K562 (cell line): ENCODE results near the gene XPO6. TPM values are rescaled to one million over a fixed set of nuclear protein-coding genes. Genes with fewer than 3 reads are reported as not detected.

Experiments
- ATAC-seq: fragments of 200-7000 bp; cut with Tn5 transposase; 3 replicates; pipeline ENCODE4 v1.9.1; 2020; ENCODE audit warnings: moderate library complexity
- BruUV-seq: library from RNA; stranded (reverse); fragments of 400-500 nt; replicated peaks from 2 replicates; lab custom pipeline; 2021; lab: Mats Ljungman, UMichigan
- CTCF ChIA-PET: fragments of 300-600 bp; formaldehyde crosslinking; extraction: SDS; loops from one replicate; lab custom pipeline; 2021; ENCODE audit warnings: low intra/inter-chr PET ratio; lab: Yijun Ruan, JAX
- POLR2A ChIA-PET: fragments of 300-600, 350-650 bp; sonication (Branson Sonifier 250); formaldehyde crosslinking; extraction: SDS; loops from one replicate; lab custom pipeline; 2021; ENCODE audit warnings: antibody characterized with exemption, inconsistent platforms; lab: Yijun Ruan, JAX
- DNase-seq, 4 experiments: peaks; one replicate each; pipeline versions ENCODE4 v3.0.0 to v3.0.0-alpha.2; 2011 to 2018; ENCODE audit warnings: low spot score in 3 of 4, mixed read lengths in 3 of 4; ENCODE audit errors: extremely low read depth in 1 of 4
- FAIRE-seq: peaks from 2 replicates; lab custom pipeline; 2011; peaks lifted over from hg19 to GRCh38; lab: Jason Lieb, UNC
- H2AFZ ChIP-seq: 2 replicates; pipeline ENCODE4 v1.6.0; 2011; ENCODE audit warnings: low read depth, low read length, control low read depth, inconsistent platforms
- H3K27ac ChIP-seq: fragments of 200-600 bp; 3 replicates; pipeline ENCODE4 v1.8.0; 2011; ENCODE audit warnings: low read depth, mild to moderate bottlenecking, control low read depth, inconsistent platforms, low read length, moderate library complexity, mixed read lengths; ENCODE audit errors: extremely low read depth
- H3K27me3 ChIP-seq, 2 experiments: fragments of 300-600 bp in 1 of 2; 2 replicates in 1 of 2; 3 replicates in 1 of 2; pipeline versions ENCODE4 v1.6.0 to v1.8.0; 2011; ENCODE audit warnings: inconsistent platforms in 2 of 2, low read length in 2 of 2, mild to moderate bottlenecking in 1 of 2, mixed read lengths in 1 of 2, moderate library complexity in 1 of 2; ENCODE audit not compliant: control insufficient read depth in 2 of 2, insufficient read depth in 2 of 2
- H3K36me3 ChIP-seq: fragments of 300-600 bp; 3 replicates; pipeline ENCODE4 v1.8.0; 2011; ENCODE audit warnings: mild to moderate bottlenecking, low read length, inconsistent platforms; ENCODE audit not compliant: control insufficient read depth, insufficient read depth
- H3K4me1 ChIP-seq, 2 experiments: fragments of 200-600 bp in 1 of 2; replicated peaks in 1 of 2; 2 replicates in 1 of 2; 3 replicates in 1 of 2; pipeline versions ENCODE4 v1.5.1 to v1.8.0; 2011; ENCODE audit warnings: inconsistent platforms in 2 of 2, low read length in 2 of 2, mild to moderate bottlenecking in 1 of 2, mixed read lengths in 1 of 2, moderate library complexity in 1 of 2; ENCODE audit not compliant: control insufficient read depth in 2 of 2, insufficient read depth in 2 of 2
- H3K4me2 ChIP-seq: 2 replicates; pipeline ENCODE4 v1.6.1; 2011; ENCODE audit warnings: low read length, control low read depth, inconsistent platforms, mixed read lengths; ENCODE audit not compliant: insufficient read depth
- H3K4me3 ChIP-seq: fragments of 200-600 bp; sonication (generic), shearing (Covaris generic); 2 replicates; pipeline ENCODE4 v1.5.1; 2016; ENCODE audit warnings: control low read depth, inconsistent platforms
- H3K79me2 ChIP-seq: fragments of 200-600 bp; 3 replicates; pipeline ENCODE4 v1.8.0; 2011; ENCODE audit warnings: low read length, inconsistent platforms; ENCODE audit not compliant: control insufficient read depth, insufficient read depth
- H3K9ac ChIP-seq, 2 experiments: 2 replicates each; pipeline versions ENCODE4 v1.6.0 to v1.6.1; 2011; ENCODE audit warnings: low read depth in 2 of 2, low read length in 2 of 2, control low read depth in 1 of 2, inconsistent platforms in 1 of 2, mild to moderate bottlenecking in 1 of 2, mixed read lengths in 1 of 2; ENCODE audit not compliant: insufficient read depth in 1 of 2
- H3K9me1 ChIP-seq: one replicate; pipeline ENCODE4 v1.6.0; 2011; ENCODE audit warnings: inconsistent platforms, mild to moderate bottlenecking, low read length, moderate library complexity; ENCODE audit not compliant: control insufficient read depth, insufficient read depth
- H3K9me3 ChIP-seq: replicated peaks from 2 replicates; pipeline ENCODE4 v1.5.1; 2011; ENCODE audit warnings: low read depth, low read length, inconsistent platforms; ENCODE audit not compliant: control insufficient read depth, insufficient read depth
- H4K20me1 ChIP-seq: replicated peaks from 2 replicates; pipeline ENCODE4 v1.6.1; 2011; ENCODE audit warnings: low read length, inconsistent platforms, mixed read lengths; ENCODE audit not compliant: control insufficient read depth, insufficient read depth
- BRF2 ChIP-seq: IDR thresholded peaks from 3 replicates; pipeline ENCODE4 v1.6.1; 2011; ENCODE audit warnings: borderline replicate concordance, mild to moderate bottlenecking; ENCODE audit not compliant: insufficient read length, insufficient read depth
- CC2D1A ChIP-seq: fragments of 450-650 bp; IDR thresholded peaks from 2 replicates; pipeline ENCODE4 v1.6.1; 2017; ENCODE audit warnings: mild to moderate bottlenecking
- E2F6 ChIP-seq, 2 experiments: IDR thresholded peaks; 2 replicates each; pipeline ENCODE4 v1.6.1; 2011; ENCODE audit warnings: borderline replicate concordance in 1 of 2, control low read depth in 1 of 2, low read depth in 1 of 2, low read length in 1 of 2, mild to moderate bottlenecking in 1 of 2, mixed read lengths in 1 of 2, moderate library complexity in 1 of 2; ENCODE audit not compliant: insufficient read depth in 1 of 2, insufficient read length in 1 of 2, poor library complexity in 1 of 2, severe bottlenecking in 1 of 2; ENCODE audit errors: extremely low read depth in 1 of 2
- ETS1 ChIP-seq: conservative IDR thresholded peaks from 2 replicates; pipeline ENCODE4 v1.6.1; 2011; ENCODE audit warnings: low read depth, mild to moderate bottlenecking, low read length; ENCODE audit not compliant: control insufficient read depth
- GATAD2B ChIP-seq: fragments of 450-650 bp; IDR thresholded peaks from 2 replicates; pipeline ENCODE4 v1.6.1; 2017; ENCODE audit warnings: mild to moderate bottlenecking, borderline replicate concordance
- KAT7 ChIP-seq: sonication (generic); formaldehyde crosslinking; IDR thresholded peaks from 2 replicates; pipeline ENCODE4 v1.8.0; 2022; ENCODE audit warnings: missing genetic modification reagents, mild to moderate bottlenecking, borderline replicate concordance
- KDM4B ChIP-seq, 2 experiments: fragments of 450-650 bp in 1 of 2; sonication (generic) in 1 of 2; IDR thresholded peaks; 2 replicates each; pipeline ENCODE4 v1.6.1; 2016 to 2017; ENCODE audit warnings: borderline replicate concordance in 2 of 2, antibody characterized with exemption in 1 of 2, low read depth in 1 of 2, mild to moderate bottlenecking in 1 of 2
- MBD2 ChIP-seq: sonication (generic); IDR thresholded peaks from 2 replicates; pipeline ENCODE4 v1.6.1; 2016; ENCODE audit warnings: low read depth, borderline replicate concordance
- NR2C1 ChIP-seq, 2 experiments: fragments of 450-650 bp; IDR thresholded peaks; 2 replicates each; pipeline ENCODE4 v1.6.1; 2017; ENCODE audit warnings: mild to moderate bottlenecking in 2 of 2, antibody characterized with exemption in 1 of 2, inconsistent platforms in 1 of 2, missing compliant biosample characterization in 1 of 2, missing genetic modification characterization in 1 of 2
- NR4A1 ChIP-seq, 2 experiments: fragments of 250-450 bp in 1 of 2; fragments of 450-650 bp in 1 of 2; sonication (Bioruptor Pico) in 1 of 2; IDR thresholded peaks; 2 replicates each; pipeline versions ENCODE4 v1.4.0 to v1.6.1; 2016 to 2020; ENCODE audit warnings: mild to moderate bottlenecking in 2 of 2, missing compliant biosample characterization in 1 of 2, missing genetic modification characterization in 1 of 2, moderate library complexity in 1 of 2
- PPARD ChIP-seq: fragments of 250-450 bp; sonication (Bioruptor Pico); IDR thresholded peaks from 2 replicates; pipeline ENCODE4 v1.8.0; 2022; ENCODE audit warnings: inconsistent platforms, mild to moderate bottlenecking, moderate library complexity
- RFX5 ChIP-seq: IDR thresholded peaks from 2 replicates; pipeline ENCODE4 v1.6.1; 2011; ENCODE audit warnings: low read depth, mild to moderate bottlenecking, improper control_type of control experiment, low read length
- SIN3B ChIP-seq: fragments of 450-650 bp; IDR thresholded peaks from 2 replicates; pipeline ENCODE4 v1.6.1; 2017; ENCODE audit warnings: low read depth, mild to moderate bottlenecking, moderate library complexity
- SMAD3 ChIP-seq: fragments of 450-650 bp; formaldehyde crosslinking; conservative IDR thresholded peaks from 2 replicates; pipeline ENCODE4 v1.4.0; 2020; ENCODE audit warnings: mild to moderate bottlenecking
- SUPT5H ChIP-seq: fragments of 450-650 bp; IDR thresholded peaks from 2 replicates; pipeline ENCODE4 v1.6.1; 2016
- THRAP3 ChIP-seq: fragments of 450-650 bp; IDR thresholded peaks from 2 replicates; pipeline ENCODE4 v1.6.1; 2016; ENCODE audit warnings: mild to moderate bottlenecking, inconsistent platforms, borderline replicate concordance
- ZBTB1 ChIP-seq: sonication (generic); formaldehyde crosslinking; IDR thresholded peaks from 2 replicates; pipeline ENCODE4 v1.8.1; 2023; ENCODE audit warnings: missing genetic modification reagents, low read depth, mild to moderate bottlenecking, borderline replicate concordance
- ZNF561 ChIP-seq: fragments of 450-650 bp; formaldehyde crosslinking; conservative IDR thresholded peaks from 2 replicates; pipeline ENCODE4 v1.4.0; 2020; ENCODE audit warnings: mild to moderate bottlenecking, moderate library complexity
- WGBS: fragments of 100-300 bp; shearing (Covaris generic); methylation state at CpG from one replicate; pipeline ENCODE4 v1.1.6; 2016; ENCODE audit warnings: low coverage, mixed read lengths; ENCODE audit not compliant: insufficient coverage; ENCODE audit errors: missing lambda C conversion rate; 5-methylcytosine and 5-hydroxymethylcytosine counted together
- in situ Hi-C: fragments of 300-500 bp; cut with MboI; formaldehyde crosslinking; loops from 4 replicates; pipeline ENCODE4 v1.15.0; 2018; ENCODE audit warnings: inconsistent platforms, mixed read lengths
- intact Hi-C: fragments of 100-400 bp; cut with micrococcal nuclease; formaldehyde crosslinking; loops from 2 replicates; pipeline ENCODE4 v1.14.2; 2022
- polyA plus RNA-seq, 8 experiments: library from polyadenylated mRNA; depleted of rRNA in 4 of 8; stranded (reverse) in 5 of 8; unstranded in 3 of 8; fragments of >200 nt; fragmentation: Nextera tagmentation in 2 of 8; fragmentation: Illumina TruSeq in 1 of 8; extraction: Ambion mirVana in 2 of 8; extraction: Trizol in 1 of 8; gene quantifications; 2 replicates each; pipeline versions ENCODE4 v1.2.1 to v1.2.3, GENCODE V29; 2011 to 2014; ENCODE audit warnings: inconsistent platforms in 1 of 8, missing spikeins in 1 of 8
- total RNA-seq, 7 experiments: library from RNA; depleted of rRNA in 6 of 7; stranded (reverse); fragments of >200 nt in 6 of 7; fragmentation: Illumina TruSeq in 2 of 7; extraction: Trizol in 2 of 7; gene quantifications; 2 replicates each; pipeline versions ENCODE4 v1.2.1 to v1.2.3, GENCODE V29; 2011 to 2021; ENCODE audit warnings: low replicate concordance in 1 of 7

Gene XPO6
- total and polyA plus RNA-seq, 9 of the 15 experiments (the other 6 are each of a cell fraction or from before 2014, with no cell fraction given), result 11.2 to 196 (median 119) TPM

- TF ChIP-seq SMAD3 (CRISPR knock-in tag) (no peak), GATAD2B (no peak), ZBTB1 (CRISPR knock-in tag) (no peak), SUPT5H (no peak), MBD2 (no peak), NR4A1 (CRISPR knock-in tag; IDR thresholded peaks at IDR 0.05) (no peak), NR4A1 (tag; IDR thresholded peaks at IDR 0.05) (no peak)
- TF ChIP-seq, all 486 proteins: peak for 0
These were observed 7.1 kb downstream of the XPO6 start (continued) for GRCh38 chr16:28204622-28205021.

GRCh38 chr16:28204204-28204603 is 7.6 kb downstream of the XPO6 start:
- 90% methylated on average over 4 of the region's 4 CpGs for WGBS
- CTCF ChIA-PET, result no interaction called here
- H3K4me1 ChIP-seq, result peaks cover 1 to 20% of the 10 kb centered on the region in 2 experiments; a peak in 4 of 5 replicates
- POLR2A ChIA-PET, result interaction anchor here (0.6 to 4.0 kb wide), 2 partner anchors 12 to 70 kb away, joined by 3 to 21 read pairs; no protein-coding TSS in a partner anchor
- peaks cover 3% of the 10 kb centered on the region for H3K9me1 ChIP-seq
- no peak overlapping the region for H3K4me3 ChIP-seq
- H3K27ac ChIP-seq, result no peak overlapping the region
- no peak for ATAC-seq
- H3K4me2 ChIP-seq, result no peak overlapping the region
- H3K36me3 ChIP-seq, result peaks cover 93% of the 10 kb centered on the region
- BruUV-seq, result no TSS peak
- no peak for DNase-seq
- no peaks in the 10 kb centered on the region for H3K27me3 ChIP-seq
- peak overlapping the region in 1 of 2 experiments; percentile 19; a peak in 1 of 4 replicates for H3K9ac ChIP-seq
- no peaks in the 10 kb centered on the region for H3K9me3 ChIP-seq
- H4K20me1 ChIP-seq, result peaks cover 45% of the 10 kb centered on the region
- H2AFZ ChIP-seq, result no peak overlapping the region
- no peak for FAIRE-seq
- in situ Hi-C loops (no loop called here), intact Hi-C loops (no loop called here)
- H3K79me2 ChIP-seq, result peaks cover 98% of the 10 kb centered on the region
- TF ChIP-seq PPARD (CRISPR knock-in tag) (no peak), NR2C1 (IDR thresholded peaks at IDR 0.05) (no peak), NR2C1 (tag; IDR thresholded peaks at IDR 0.05) (no peak), BRF2 (no peak), KAT7 (CRISPR knock-in tag) (no peak), SIN3B (no peak), KDM4B (IDR thresholded peaks at IDR 0.05; ENCODE audit: borderline replicate concordance in 2 of 2, low read depth in 1 of 2) (no peak), RFX5 (no peak), ETS1 (no peak), E2F6 (IDR thresholded peaks at IDR 0.05; ENCODE audit: borderline replicate concordance in 1 of 2, extremely low read depth in 1 of 2, insufficient read depth in 1 of 2, insufficient read length in 1 of 2, low read depth in 1 of 2, low read length in 1 of 2, poor library complexity in 1 of 2, severe bottlenecking in 1 of 2) (no peak), ZNF561 (CRISPR knock-in tag) (no peak), THRAP3 (no peak), CC2D1A (no peak)
